LNCAP (cell line): ENCODE data around the gene PPP4R1.

Experiments
- CTCF ChIP-seq: fragments of 450-650 bp; IDR thresholded peaks from 2 replicates; pipeline ENCODE4 v1.5.1; 2017; ENCODE audit warnings: mild to moderate bottlenecking

The PPP4R1 gene

GRCh38 chr18:9619056-9619455, 4.7 kb upstream of the PPP4R1 start:
- TF ChIP-seq CTCF = no peak

GRCh38 chr18:9617006-9617542, 2.7 kb upstream of the PPP4R1 start:
- TF ChIP-seq CTCF = no peak

GRCh38 chr18:9616049-9616448, 1.7 kb upstream of the PPP4R1 start:
- no peak for TF ChIP-seq CTCF

GRCh38 chr18:9615280-9615797, 980 bp upstream of the PPP4R1 start:
- TF ChIP-seq CTCF = no peak

GRCh38 chr18:9613550-9614400, 584 bp downstream of the PPP4R1 start:
- no peak for TF ChIP-seq CTCF

- no peak for TF ChIP-seq CTCF
These were observed 1.4 kb downstream of the PPP4R1 start for GRCh38 chr18:9612977-9613376.

GRCh38 chr18:9612215-9612830, 2.0 kb downstream of the PPP4R1 start:
- TF ChIP-seq CTCF = peak; percentile 69; the same call in 1 of the 2 replicates
